ENCODE data around the gene ABHD13.
"Not testable (repeated sequence)": the region's sequence is repeated elsewhere in the genome, so short reads cannot be mapped to it uniquely, and the experiment has no call there.

ABHD13 gene

DNA sequence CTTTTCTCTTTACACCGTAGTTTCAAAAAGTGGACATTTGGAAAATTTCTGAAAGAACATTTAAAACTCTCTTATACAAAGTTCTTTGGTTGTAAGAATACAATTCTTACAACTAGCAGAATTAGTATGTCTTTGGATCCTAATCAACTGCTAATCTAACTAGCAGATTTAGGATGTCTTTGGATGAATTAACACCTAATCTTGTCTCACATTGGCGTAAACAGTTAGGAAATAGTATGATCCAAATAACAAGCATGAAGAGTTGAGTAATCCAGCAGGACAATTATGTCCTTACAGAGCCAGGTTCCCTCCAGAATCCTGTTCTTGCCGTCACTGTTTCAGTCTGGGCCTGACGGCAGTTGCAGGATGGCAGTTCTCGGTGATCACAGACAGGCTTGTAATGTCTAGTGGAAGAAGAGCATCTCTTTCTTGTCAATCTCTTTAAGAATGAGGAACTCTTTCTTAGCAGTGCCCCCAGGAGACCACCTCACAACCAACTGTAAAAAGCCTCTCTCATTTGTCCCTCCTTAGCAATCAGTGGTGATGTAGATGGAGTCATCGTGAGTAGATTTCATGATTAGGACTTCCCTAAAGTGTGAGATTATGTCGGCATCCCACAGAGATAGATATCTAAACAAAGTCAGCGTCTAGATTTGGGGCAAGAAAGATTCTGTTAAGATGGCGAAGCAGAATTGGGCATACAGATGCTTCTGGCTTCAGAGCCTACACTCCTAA lies 45.6 kb downstream of the ABHD13 start:
- ATAC-seq (ENCODE audit: low read depth) (no peak), DNase-seq (ENCODE audit: low spot score in 2 of 2) (no peak)
- Mint-ChIP-seq H3K9me3 (no peaks in the 10 kb centered on the region), H3K27ac (no peak overlapping the region), H3K27me3 (no peaks in the 10 kb centered on the region), H3K4me3 (no peak overlapping the region), H3K4me1 (peaks cover 12% of the 10 kb centered on the region), H3K36me3 (peaks cover 5% of the 10 kb centered on the region)

DNA sequence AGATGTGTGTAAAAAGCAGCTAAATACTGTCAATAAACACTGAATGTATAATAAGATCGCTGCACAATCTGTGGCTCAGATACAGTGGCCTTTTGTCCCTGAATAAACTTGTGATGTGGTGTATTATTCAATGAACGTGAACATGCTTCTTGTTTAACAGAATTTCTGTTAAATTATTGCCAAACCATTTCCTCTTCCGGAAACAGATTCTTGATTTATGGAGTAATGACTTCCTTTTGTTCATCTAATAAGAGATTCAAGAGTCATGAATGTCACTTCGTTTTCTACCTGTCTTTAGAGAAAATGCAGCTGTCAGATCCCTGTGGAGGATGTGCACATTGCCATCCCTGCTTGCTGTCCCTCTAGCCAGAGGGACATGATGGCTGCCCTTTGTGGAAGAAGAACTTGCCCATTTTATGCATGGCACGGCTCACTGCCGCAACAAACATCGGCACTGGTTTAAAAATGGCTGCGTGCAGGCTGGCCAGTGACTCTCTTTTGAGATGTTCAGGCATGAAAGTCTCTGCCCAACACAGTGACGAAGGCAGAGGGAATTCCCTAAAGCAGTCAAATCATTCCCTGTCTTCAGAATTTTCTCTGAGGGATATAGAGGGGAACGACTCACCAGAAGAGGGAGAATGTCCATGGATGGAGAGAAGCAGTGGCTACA lies 48.3 kb downstream of the ABHD13 start:
- H3K9me3 Mint-ChIP-seq: no peaks in the 10 kb centered on the region
- H3K27me3 Mint-ChIP-seq: no peaks in the 10 kb centered on the region
- peak overlapping the region; percentile 43 for H3K4me3 Mint-ChIP-seq
- H3K4me1 Mint-ChIP-seq: peaks cover 28% of the 10 kb centered on the region
- DNase-seq (ENCODE audit: low spot score in 2 of 2) (no peak), ATAC-seq (ENCODE audit: low read depth) (no peak)
- H3K36me3 Mint-ChIP-seq: peaks cover 4% of the 10 kb centered on the region
- H3K27ac Mint-ChIP-seq: peak overlapping the region; percentile 88

DNA sequence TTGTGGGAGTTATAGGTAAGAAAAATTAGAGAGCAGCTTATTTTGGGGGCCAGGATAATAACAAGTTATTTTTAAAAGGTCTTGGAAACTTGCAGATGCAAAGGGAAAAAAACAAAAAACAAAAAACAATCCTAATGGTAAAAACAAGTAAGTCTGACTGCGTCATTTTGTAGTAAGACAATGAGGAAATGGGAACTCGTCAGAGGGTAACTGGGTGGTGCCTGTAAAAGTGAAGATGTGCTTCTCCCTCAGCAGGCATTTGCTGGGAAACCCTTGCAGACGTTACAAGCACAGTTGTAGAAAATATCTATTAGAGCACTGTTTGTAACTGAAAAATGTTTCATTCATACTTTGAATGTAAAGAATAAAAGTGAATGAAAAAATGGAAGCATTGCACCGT lies 49.2 kb downstream of the ABHD13 start:
- no peaks in the 10 kb centered on the region for H3K9me3 Mint-ChIP-seq
- peak overlapping the region; percentile 88 for H3K27ac Mint-ChIP-seq
- H3K4me3 Mint-ChIP-seq: no peak overlapping the region
- H3K27me3 Mint-ChIP-seq: no peaks in the 10 kb centered on the region
- ATAC-seq (ENCODE audit: low read depth) (no peak), DNase-seq (ENCODE audit: low spot score in 2 of 2) (no peak)
- H3K36me3 Mint-ChIP-seq: peaks cover 2% of the 10 kb centered on the region
- H3K4me1 Mint-ChIP-seq: peaks cover 28% of the 10 kb centered on the region

DNA sequence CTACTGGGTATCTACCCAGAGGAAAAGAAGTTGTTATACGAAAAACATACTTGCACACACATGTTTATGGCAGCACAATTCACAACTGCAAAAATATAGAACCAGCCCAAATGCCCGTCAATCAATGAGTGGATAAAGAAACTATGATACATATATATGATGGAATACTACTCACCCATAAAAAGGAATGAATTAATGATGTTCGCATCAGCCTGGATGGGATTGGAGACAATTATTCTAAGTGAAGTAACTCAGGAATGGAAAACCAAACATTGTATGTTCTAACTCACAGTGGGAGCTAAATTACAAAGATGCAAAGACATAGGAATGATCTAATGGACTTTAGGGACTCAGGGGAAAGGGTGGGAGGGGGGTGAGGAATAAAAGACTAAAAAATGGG lies 49.7 kb downstream of the ABHD13 start:
- Mint-ChIP-seq H3K27ac (peak overlapping the region; percentile 88), H3K4me1 (peaks cover 28% of the 10 kb centered on the region)
- not testable (repeated sequence) for H3K4me3 Mint-ChIP-seq; H3K27me3 Mint-ChIP-seq; H3K9me3 Mint-ChIP-seq; H3K36me3 Mint-ChIP-seq; ATAC-seq (ENCODE audit: low read depth); DNase-seq (ENCODE audit: low spot score in 2 of 2)

DNA sequence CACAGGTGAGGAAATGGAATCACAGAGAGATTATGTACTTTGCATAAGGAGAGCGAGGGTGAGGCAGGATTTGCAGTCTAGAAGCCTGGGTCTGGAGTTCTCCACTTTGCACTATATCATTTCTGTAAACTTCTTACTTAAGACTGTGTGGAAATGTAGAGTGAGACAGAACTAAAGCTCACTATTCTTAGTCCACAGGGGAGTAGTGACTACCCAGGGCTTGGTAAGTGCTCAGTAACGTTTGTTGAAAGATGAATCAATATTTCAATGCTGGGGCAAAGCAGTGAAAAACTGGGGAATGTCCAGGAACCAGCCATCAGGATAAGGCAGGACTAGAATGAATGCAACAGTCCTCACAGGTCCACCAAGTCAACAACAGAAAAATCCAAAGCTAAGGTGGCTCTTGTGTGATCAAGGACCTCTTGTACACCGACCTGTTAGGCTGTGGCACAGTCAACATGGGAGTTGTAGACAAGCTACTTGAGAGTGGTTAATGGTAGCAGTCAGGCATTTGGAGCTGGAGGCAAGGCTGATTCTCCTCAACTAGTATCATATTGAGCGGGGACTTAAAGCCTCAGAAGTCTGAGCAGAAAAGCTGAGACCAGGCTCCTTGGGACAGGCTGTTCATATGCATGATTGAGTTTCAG lies 50.4 kb downstream of the ABHD13 start:
- Mint-ChIP-seq H3K27ac (peak overlapping the region; percentile 88), H3K36me3 (peaks cover 2% of the 10 kb centered on the region), H3K27me3 (no peaks in the 10 kb centered on the region), H3K4me1 (peaks cover 28% of the 10 kb centered on the region), H3K9me3 (no peaks in the 10 kb centered on the region), H3K4me3 (no peak overlapping the region)
- DNase-seq (ENCODE audit: low spot score in 2 of 2) (no peak), ATAC-seq (ENCODE audit: low read depth) (no peak)

DNA sequence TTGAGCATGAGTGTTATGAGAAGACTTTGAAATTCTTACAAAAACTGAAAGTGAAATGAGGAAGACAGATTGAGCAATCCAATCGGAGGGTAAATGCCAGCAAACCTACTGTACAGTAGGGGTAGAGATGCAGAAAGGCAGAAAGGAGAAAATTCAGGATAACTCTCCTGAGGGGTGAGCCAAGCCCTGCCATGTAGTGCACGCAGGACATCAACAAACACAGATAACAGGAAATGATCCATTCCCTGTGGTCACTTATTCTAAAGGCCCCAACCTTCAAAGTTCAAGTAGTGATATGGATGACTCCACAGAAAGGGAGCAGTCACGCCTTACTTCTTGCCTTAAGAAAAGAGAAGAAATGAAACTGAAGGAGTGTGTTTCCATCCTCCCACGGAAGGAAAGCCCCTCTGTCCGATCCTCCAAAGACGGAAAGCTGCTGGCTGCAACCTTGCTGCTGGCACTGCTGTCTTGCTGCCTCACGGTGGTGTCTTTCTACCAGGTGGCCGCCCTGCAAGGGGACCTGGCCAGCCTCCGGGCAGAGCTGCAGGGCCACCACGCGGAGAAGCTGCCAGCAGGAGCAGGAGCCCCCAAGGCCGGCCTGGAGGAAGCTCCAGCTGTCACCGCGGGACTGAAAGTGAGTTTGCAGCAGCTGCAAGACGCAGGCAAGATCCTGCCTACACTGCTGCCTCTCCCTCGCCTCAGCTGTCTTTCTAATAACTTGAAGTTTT lies 51.6 kb downstream of the ABHD13 start, which contains the start of gene TNFSF13B:
Gene TNFSF13B, plus strand, starts transcription at position 118 of the 728 bp plus-strand sequence. Its CDS starts 178 bp downstream, at position 296.
- peaks cover 28% of the 10 kb centered on the region for H3K4me1 Mint-ChIP-seq
- H3K36me3 Mint-ChIP-seq: no peaks in the 10 kb centered on the region
- H3K4me3 Mint-ChIP-seq: peak within 1 kb of the TSS; percentile 89
- H3K9me3 Mint-ChIP-seq: no peaks in the 10 kb centered on the region
- no peaks in the 10 kb centered on the region for H3K27me3 Mint-ChIP-seq
- DNase-seq (ENCODE audit: low spot score in 2 of 2): peak; percentile 8 to 22
- peak; percentile 77 for ATAC-seq (ENCODE audit: low read depth)
- peak within 1 kb of the TSS; percentile 88 for H3K27ac Mint-ChIP-seq

DNA sequence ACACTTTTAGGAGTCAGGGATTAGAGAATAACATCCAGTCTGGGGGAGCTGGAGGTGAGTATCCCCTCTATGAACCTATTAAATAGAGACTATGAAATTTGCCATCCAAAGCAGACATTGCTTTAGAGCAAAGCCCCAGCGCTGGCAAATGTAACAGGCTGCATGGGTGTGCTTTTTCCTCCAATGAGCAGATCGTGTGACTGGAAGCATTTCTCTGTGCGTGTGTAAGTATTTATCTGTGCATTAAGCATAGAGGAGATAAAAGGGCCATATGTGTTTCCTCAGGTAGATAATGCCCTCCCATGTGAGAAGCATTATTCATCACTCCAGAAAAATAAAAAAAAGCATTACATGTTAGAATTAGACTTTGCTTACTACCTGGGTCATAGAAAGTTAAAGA lies 52.2 kb downstream of the ABHD13 start:
- Mint-ChIP-seq H3K27ac (no peak overlapping the region), H3K4me3 (peak overlapping the region; percentile 89), H3K36me3 (no peaks in the 10 kb centered on the region), H3K9me3 (no peaks in the 10 kb centered on the region), H3K4me1 (peaks cover 28% of the 10 kb centered on the region), H3K27me3 (no peaks in the 10 kb centered on the region)
- DNase-seq (ENCODE audit: low spot score in 2 of 2) (no peak), ATAC-seq (ENCODE audit: low read depth) (no peak)

DNA sequence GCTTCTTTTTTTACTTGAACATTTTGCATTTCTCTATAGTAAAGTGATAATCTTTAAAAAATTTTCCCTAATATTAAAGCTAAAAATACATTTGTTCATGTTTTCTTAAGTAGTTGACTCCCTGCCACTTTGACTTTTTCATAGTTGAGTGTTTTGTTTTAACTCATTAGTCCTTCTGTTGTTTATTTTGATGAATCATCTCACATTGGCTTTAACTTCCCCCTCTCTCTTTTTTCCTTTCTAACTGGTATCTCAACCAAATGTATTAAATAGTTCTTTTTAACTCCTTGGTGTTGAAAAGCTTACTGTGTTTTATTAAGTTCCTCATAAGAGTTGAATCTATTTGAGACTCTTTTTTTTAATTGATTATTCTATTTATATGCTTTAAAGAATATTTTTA lies 54.1 kb downstream of the ABHD13 start:
- no peaks in the 10 kb centered on the region for H3K27me3 Mint-ChIP-seq
- no peaks in the 10 kb centered on the region for H3K36me3 Mint-ChIP-seq
- no peaks in the 10 kb centered on the region for H3K9me3 Mint-ChIP-seq
- DNase-seq (ENCODE audit: low spot score in 2 of 2) (no peak), ATAC-seq (ENCODE audit: low read depth) (no peak)
- peaks cover 20% of the 10 kb centered on the region for H3K4me1 Mint-ChIP-seq
- peak overlapping the region; percentile 42 for H3K27ac Mint-ChIP-seq
- no peak overlapping the region for H3K4me3 Mint-ChIP-seq

DNA sequence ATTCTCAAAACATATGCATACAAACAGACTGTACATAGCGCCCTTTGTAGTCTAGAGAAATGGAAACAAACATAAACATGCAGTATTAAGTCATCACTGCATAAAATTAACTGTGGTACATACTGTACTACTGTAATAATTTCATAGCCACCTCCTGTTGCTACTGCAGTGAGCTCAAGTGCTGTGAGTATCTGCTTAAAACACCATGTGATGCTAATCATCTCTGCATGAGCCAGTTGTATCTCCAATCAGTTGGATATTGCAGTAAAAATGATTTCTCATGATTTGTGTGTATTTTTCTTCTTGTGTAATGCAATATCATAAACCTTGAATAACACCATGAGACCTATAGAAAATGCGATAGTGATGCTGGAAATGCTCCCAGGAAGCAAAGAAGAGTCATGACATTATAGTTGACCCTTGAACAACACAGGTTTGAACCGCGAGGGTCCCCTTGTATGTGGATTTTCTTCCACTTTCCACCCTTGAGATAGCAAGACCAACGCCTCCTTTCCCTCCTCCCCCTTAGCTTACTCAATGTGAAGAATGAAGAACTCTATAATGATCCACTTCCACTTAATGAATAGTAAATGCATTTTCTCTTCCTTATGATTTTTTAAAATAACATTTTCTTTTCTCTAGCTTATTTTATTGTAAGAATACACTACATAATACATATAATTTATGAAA lies 55.4 kb downstream of the ABHD13 start:
- Mint-ChIP-seq H3K4me1 (peaks cover 18% of the 10 kb centered on the region), H3K4me3 (no peak overlapping the region), H3K27me3 (peaks cover 3% of the 10 kb centered on the region), H3K9me3 (no peaks in the 10 kb centered on the region), H3K36me3 (no peaks in the 10 kb centered on the region), H3K27ac (no peak overlapping the region)
- DNase-seq (ENCODE audit: low spot score in 2 of 2) (no peak), ATAC-seq (ENCODE audit: low read depth) (no peak)

DNA sequence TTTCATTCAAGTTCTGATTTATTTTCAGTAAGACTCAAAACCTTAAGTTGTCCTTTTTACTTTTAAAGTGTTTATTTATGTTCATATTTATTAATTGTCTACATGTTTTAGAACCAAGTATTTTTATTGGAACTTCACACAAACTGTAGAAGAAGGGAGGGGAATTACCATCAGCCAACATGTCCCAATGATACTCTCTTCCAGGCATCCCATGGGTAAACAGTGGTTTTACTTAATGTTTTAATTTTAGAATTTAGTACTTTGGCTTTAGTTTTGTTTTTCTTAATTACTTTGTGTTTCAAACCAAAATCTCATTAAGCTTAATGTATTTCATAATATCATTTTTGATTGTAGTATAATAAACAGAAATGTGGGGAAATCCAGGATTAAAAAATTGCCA lies 56.5 kb downstream of the ABHD13 start:
- H3K4me3 Mint-ChIP-seq: no peak overlapping the region
- no peaks in the 10 kb centered on the region for H3K9me3 Mint-ChIP-seq
- peaks cover 3% of the 10 kb centered on the region for H3K27me3 Mint-ChIP-seq
- peaks cover 11% of the 10 kb centered on the region for H3K4me1 Mint-ChIP-seq
- no peak for ATAC-seq (ENCODE audit: low read depth)
- peaks cover 6% of the 10 kb centered on the region for H3K36me3 Mint-ChIP-seq
- H3K27ac Mint-ChIP-seq: no peak overlapping the region
- DNase-seq (ENCODE audit: low spot score in 2 of 2): no peak

DNA sequence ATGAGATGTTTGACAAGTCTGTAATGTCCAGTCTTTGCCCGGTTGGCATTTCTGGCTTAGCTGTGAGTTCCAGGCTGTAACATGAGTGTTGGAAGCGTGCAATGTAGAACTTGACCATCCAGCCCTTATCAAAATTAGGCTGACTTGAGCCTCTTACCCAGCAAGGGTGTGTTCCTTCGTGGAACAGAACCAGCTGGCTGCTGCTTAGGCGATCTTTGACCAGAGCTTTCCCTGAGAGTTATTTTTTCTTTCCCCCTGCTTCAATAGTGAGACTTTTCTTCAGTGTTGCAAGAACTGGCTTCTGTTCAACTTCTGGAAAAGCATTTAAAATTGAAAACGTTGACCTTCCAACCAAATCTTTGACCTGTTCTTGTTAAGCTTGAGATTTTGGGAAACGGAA lies 57.9 kb downstream of the ABHD13 start:
- no peaks in the 10 kb centered on the region for H3K9me3 Mint-ChIP-seq
- no peak overlapping the region for H3K27ac Mint-ChIP-seq
- H3K4me1 Mint-ChIP-seq: no peaks in the 10 kb centered on the region
- H3K4me3 Mint-ChIP-seq: no peak overlapping the region
- ATAC-seq (ENCODE audit: low read depth) (no peak), DNase-seq (ENCODE audit: low spot score in 2 of 2) (no peak)
- H3K27me3 Mint-ChIP-seq: peaks cover 3% of the 10 kb centered on the region
- H3K36me3 Mint-ChIP-seq: peaks cover 8% of the 10 kb centered on the region

DNA sequence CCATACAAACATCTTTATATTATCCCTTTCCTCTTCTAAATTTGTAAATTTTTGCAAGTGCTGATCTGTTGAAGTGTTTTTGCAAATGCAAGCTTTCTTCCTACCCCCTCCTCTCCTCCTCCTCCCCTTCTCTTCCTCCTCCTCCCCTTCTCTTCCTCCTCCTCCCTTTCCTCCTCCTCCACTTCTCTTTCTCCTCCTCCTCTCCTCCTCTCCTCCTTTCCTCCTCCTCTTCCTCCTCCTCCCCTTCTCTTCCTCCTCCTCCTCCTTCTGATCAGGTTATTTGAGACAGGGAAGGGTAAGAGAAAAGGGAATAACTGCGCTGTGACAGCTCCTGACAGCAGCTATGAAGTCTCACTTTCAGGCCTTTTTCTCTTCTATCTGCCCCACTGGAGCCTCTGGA lies 60.3 kb downstream of the ABHD13 start:
- H3K4me3 Mint-ChIP-seq: no peak overlapping the region
- DNase-seq (ENCODE audit: low spot score in 2 of 2) (no peak), ATAC-seq (ENCODE audit: low read depth) (no peak)
- H3K4me1 Mint-ChIP-seq: no peaks in the 10 kb centered on the region
- H3K27ac Mint-ChIP-seq: no peak overlapping the region
- peaks cover 8% of the 10 kb centered on the region for H3K36me3 Mint-ChIP-seq
- peaks cover 6% of the 10 kb centered on the region for H3K27me3 Mint-ChIP-seq
- no peaks in the 10 kb centered on the region for H3K9me3 Mint-ChIP-seq

DNA sequence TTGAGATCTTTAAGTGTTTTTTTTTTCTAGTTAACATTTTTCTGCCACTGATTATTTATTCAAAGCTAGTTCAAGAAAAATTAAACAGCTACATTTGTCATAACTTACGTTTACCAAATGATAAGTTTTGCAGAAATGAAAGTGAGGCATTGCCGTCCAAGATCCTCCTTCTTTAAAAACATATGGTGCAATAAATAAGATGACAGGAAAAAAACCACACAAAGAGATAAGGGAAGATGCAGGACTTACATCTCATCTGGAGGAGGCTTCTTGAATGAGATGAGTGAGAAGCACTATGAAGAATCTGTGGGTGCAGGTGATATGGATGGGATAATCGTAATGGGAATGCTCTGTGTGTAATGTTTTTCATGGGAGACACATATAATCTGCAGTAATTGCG lies 63.7 kb downstream of the ABHD13 start:
- Mint-ChIP-seq H3K4me1 (no peaks in the 10 kb centered on the region), H3K4me3 (no peak overlapping the region), H3K9me3 (no peaks in the 10 kb centered on the region), H3K27ac (no peak overlapping the region), H3K36me3 (peaks cover 8% of the 10 kb centered on the region), H3K27me3 (peaks cover 6% of the 10 kb centered on the region)
- DNase-seq (ENCODE audit: low spot score in 2 of 2): no peak
- ATAC-seq (ENCODE audit: low read depth): no peak
